DMS153 treated with DMSO at 0.1 percent for 48 hours (cell line): ENCODE data around the gene TTC7B.

Source experiments
- DNase-seq: peaks from one replicate; lab custom pipeline; 2025; ENCODE audit not compliant: unreplicated experiment; lab: John Stamatoyannopoulos, UW

The TTC7B gene

DNA sequence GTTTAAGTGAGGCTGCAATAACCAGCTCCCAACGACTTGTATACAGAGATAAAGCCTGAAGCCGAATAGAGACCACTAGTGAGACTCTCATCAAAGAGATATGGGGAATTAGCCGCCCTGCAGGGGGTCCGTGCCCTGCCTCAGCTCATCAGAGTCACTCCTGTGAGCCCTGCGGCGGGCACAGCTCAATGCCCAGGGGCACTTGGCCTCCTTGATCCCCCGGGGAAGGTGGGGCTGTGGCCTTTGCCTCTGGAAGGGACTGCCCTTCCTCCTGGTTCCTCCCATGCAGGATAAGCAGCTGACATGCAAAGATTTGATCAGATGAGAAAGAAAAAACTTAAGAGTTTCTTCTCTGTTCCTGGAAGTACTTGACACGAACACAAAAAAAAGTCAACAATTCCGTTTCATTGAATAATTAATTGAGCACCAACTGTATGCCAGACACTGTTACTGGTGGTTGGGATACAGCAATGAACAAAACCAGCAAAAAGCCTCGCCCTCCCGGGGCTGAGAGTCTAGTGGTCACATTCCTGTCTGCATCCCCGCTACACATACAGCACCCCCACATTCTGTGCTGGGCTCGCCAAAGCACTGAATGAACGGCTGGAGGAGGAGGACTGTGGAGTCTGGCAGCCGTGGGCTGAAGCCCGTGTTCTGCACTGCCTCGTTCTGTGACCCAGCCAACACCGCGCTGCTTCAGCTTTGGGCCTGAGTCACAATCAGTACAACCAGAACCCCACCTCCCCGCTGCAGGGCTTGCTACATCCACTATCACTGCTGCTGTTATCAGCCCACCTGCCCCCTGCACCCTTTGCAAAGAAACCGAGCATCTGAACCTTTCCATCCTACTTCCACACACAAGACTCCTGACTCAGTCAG is 10.3 kb downstream of the TTC7B start:
- DNase-seq: no peak

DNA sequence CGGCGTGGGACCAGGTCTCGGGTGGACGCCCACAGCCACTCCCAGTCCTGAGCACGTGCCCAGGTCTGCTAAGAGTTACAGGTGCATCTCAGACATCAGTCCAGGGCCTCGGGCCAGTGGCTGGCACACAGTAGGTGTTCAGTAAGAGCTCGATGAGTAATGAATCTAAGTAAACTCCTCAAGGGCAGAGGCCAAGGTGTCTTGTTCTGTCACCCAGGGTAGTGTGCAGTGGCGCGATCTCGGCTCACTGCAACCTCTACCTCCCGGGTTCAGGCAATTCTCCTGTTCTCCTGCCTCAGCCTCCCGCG is 11.2 kb downstream of the TTC7B start:
- no peak for DNase-seq

DNA sequence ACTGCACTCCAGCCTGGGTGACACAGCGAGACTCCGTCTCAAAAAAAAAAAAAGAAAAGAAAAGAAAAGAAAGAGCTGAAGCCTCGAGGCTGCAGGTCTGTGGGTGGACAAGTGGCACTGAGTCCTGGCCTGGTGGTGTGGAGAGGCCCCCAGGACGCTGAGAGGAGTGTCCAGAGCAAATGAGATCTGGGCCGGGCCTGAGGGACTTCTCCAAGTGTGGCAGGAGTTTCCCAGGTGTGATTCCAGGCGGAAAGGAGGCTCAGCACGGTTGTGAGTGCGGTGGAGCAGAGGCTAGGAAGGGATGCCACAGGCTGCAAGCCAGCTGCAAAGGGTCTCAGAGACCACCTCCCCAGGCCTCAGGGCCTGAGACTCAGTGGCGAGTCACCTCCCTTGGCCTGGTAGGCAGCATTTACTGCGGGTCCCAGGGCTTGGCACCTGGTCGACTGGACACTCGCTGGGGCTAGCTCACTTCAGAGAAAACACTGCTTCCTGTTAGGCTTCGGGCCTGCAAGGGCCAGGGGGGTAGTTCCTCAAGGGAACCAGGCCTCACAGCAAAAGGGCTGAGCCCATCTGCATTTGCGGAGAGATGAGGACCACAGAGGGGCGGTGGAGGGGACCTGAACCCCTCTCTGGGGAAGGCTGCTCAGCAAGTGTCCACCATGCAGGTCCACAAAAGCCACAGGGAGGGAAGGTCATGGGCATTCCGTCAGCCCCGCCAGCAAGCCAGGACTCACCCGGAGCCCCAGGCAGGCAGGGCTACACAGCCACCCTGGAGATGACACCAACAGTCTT is 11.7 kb downstream of the TTC7B start:
- no peak for DNase-seq

DNA sequence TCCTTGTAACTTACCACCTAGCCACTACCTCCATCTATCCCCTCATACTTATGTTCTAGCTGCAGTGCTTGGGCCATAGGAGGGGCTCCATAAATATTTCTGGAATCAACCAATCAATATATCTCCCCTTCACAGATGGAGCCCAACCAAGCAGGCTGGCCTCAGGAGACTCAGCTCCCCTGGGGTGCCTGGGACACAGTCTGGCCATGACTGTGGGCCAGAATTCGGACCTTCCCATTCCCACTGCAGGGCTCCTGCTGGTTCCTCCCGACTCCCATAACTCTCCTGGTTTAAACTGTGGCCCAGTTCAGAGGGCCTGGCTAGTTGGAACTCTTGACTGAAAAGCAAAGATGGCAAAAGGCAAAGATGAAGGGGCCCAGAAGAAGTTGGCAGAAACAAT is 13.0 kb downstream of the TTC7B start:
- DNase-seq: no peak

DNA sequence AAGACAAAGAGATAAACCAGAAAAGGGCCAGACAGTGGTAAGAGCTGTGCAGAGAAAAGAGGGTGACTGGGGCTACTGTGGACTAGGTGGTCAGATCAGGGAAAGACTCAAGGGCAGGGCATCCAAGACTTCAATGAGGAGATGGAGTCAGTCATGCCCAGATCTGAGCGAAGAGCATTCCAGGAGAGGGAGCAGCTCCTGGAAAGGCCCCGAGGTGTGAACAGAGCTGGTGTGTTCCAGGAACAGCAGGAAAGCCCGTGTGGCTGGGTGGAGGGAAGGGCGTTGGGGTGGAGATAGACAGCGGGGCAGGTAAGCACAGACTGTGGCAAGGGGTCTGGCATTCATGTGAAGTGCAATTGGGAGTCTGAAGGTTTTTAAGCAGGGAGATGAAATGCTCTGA is 16.8 kb downstream of the TTC7B start:
- no peak for DNase-seq

DNA sequence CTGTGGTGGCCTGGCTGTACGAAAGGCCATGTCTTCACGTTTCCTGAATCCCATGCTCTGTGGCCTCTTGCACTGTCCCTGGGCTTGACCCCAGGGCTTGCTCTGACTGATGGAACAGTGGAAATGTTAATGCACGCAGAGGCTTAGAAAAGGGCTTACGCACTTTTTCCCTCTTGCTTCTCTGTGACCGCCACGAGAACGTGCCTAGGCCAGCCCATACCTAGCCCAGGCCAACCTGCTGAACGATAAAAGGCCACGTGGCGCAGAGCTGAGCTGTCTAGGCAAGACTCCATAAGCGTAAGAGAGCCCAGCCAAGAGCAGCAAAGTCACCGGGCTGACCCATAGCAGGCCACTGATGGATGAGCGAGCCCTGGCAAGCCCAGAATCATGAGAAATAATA is 18.3 kb downstream of the TTC7B start:
- DNase-seq: no peak

DNA sequence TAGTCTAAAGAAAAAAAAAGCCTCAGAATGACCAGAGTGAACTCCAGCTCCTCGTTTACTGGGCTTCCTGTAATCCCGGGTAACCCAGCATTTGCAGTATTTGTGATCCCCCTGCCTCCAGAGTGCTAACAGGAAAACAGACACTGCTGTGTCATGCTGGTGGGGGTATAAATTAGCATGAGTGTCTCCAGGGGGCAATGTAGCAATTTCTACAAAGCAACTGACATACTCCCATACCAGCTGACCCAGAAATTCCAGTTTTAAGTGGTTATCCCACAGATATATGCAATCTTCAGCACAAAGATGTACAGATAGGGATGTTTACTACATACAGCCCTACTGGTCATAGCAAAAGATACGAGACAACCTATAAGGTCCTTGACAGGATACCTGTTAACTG is 18.8 kb downstream of the TTC7B start:
- DNase-seq: no peak

DNA sequence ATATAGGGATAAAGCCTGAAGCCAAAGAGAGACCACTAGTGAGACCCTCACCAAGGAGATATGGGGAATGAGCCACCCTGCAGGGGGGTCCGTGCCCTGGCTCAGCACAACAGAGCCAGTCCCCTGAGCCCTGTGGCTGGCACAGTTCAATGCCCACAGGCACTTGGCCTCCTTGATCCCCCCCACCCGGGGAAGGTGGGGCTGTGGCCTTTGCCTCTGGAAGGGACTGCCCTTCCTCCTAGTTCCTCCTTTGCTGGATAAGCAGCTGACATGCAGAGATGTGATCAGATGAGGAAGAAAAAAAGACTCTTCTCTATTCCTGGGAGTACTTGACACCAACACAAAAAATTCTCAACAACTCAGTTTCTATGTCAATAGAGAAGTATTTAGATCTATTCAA is 19.9 kb downstream of the TTC7B start:
- no peak for DNase-seq

DNA sequence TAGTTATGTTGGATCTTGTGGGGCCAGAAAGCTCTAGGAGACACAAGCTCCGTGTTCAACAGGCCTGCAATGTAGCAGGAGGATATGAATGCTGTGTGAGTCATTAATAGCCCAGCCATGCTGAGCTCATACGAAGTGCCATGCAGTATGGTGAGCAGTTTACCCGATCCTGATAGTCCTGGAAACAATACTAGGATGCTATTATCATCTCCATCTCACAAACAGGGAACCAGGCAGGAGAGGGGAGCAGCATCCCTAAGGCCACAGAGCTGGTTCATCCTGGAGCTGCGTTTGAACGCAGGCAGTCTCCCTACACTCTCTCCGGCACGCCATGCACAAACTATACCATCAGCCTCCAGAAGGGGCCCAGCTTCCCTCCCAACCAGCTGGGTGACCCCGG is 20.5 kb downstream of the TTC7B start:
- no peak for DNase-seq

DNA sequence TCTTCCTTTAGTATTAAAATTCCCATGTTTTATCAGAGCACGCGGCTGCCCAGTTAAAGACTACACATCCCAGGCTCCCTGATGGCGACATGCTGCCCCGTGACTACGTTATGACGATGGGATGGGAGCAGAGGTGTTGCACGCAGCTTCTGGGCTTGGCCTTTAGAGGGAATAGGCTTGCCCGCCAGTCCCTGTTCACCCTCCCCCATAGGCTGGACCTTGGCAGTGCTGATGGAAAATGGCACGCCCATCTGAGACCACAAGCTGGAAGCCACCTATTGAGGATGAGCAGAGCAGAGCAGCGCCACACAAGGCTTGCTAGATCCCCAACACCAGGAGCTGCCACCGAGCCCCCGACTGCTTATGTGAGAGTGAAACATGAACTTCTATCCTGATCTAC is 24.7 kb downstream of the TTC7B start:
- DNase-seq: no peak

DNA sequence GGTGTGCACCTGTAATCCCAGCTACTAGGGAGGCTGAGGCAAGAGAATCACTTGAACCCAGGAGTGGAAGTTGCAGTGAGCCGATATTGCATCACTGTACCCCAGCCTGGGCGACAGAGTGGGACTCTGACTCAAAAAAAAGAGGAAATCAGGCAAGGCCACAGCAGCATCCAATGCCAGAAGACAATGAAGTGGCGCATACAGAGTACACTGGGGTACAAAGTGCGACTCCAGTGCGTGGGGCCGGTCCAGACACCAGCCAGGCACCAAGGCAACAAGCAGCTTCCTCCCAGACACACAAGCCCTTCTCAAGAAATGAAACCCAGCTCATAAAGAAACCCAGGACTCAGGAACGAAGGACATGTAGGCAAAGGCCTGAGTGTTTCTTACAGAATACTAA is 28.2 kb downstream of the TTC7B start:
- DNase-seq: no peak

DNA sequence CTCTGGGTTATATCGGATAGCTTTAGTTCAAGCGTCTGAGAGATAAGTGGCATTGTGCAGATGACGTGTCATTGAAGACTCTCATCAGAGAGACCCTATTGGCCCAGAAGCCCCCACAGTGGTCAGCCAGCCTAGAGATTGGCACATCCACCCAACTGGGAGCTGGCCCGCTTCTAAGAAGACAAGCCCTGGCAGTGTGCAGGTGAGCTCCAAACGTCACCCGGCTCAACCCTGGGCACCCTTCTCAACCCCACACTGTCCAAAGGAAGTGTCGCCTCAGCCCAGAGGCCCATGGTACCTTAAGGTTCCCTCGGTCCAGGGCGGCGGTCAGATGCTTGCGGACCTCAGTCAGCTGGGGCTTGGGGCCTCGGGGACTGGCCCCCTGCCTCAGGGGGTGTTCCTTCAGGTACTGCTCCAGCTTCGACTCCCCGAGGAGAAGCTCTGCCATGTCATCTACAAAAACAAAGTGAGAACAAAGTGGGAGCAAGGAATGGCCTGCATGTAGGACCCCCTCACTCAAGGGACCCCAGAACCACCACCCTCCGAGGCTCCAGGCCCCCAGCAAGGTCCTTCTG is 30.3 kb downstream of the TTC7B start:
- no peak for DNase-seq

DNA sequence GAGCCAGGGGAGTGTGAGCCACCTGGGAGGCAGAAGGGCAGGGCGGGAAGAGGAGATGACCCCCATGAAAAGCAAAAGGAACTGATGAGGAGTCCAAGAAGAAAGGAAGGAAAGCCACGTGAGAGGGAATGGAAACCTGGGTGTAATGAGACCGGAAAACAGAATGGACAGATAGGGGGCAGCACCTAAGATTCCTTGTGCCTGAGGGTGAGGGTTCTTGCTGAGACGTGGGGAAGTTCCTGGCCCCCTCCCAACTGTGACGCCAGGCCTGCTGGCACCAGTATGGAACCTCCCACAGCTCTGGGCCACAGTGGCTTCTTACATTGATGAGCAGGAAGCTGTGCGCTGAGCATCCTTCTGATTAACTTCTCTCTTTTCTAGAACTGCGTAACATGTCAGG is 30.8 kb downstream of the TTC7B start:
- DNase-seq: no peak

DNA sequence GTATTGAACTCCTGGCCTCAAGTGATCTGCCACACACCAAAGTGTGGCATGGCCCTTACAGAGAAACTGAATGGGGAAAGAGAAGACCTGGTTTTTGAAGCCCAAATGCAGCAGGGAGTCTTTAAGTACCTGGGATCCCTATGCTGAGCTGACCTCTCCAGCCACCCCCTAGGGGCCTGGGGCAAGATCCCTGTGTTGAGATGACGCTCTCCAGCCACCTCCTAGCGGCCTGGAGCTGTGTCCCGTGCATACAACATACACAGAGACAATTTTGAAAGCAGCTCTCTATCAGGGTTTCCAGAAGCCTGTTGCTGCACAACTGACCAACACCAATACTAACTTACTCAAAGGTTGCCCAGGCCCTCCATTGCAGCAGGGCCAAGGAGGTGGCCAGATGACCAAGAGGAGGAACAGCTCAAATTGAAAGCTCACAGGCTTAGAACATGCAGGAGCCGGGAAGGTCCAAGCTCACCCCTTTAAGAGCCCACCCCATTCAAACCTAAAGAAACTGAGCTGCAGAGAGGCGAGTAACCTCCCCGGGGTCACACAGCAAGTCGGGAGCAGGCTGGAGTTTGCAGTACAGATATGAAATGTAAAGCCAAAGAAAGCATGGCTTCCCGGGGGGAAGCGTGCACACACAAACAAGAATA is 31.5 kb downstream of the TTC7B start:
- no peak for DNase-seq

DNA sequence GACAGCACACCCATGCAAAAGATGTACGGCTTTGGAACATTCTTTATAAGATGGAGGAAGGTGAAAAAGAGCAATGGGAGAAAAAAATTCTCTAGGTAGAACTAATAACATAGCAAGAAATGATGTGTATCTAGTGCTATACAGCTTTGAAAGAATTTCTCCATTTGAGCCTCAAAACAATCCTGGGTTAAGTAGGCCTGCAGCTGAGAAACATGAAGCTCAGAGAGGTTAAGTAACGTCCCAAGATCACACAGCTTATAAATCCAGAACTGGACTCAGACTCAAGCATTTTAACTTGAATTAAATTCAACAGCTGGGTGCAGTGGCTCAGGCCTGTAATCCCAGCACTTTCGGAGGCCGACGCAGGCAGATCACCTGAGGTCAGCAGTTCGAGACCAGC is 32.9 kb downstream of the TTC7B start:
- DNase-seq: no peak

DNA sequence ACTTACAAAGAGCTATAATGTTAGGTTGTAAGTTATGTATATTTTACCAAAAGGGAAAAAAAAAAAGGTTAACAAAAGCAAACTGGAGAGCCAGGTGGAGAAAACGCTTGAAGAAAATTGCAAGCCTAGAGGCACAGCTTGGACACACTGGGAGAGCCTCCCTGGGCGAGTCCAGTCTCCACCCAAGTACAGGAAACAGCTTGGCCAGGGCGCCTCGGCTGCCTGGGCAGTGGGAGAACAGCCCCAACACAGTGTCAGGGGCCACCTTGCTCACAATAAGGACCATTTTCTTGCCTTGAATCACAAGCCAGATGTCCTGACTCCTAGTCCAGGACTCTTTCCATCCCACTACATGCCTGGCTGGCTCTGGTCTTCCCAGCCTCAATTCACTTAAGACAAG is 33.3 kb downstream of the TTC7B start:
- no peak for DNase-seq

DNA sequence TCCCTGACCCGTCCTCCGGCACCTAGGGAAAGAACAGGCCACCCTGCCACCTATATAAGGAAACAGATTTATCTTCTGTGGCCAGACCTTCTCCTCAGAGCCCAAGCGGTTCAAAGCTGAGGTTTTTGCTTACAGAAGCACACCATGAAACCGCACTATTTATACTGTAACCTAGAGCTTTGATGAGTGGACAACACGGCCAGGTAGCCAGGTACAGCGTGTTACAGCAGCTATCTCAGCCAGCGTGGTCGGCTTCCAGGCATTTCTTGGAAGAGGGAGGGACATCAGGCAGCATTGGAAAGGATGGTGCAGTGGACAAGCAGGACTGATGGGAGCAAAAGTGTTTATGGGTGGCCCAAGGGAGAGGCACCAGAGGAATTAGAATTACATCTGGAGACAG is 34.4 kb downstream of the TTC7B start:
- no peak for DNase-seq

DNA sequence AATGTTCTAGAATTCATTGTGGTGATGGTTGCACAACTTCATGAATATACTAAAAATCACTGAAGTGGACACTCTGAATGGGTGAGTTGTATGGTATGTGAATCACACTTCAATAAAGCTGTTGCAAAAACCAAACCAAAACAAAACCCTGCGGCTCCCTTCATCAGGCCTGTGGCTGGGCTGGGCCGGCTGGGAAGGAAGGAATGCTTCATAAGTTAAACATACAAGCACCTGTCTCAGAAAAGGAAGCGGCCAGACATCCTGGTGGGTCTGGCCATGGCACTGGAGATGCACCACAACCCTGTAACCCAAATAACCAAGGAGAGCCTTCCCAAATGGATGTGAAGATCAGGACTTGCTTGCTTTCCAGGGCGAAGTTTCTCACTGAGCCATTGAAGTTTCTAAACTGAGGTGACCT is 34.9 kb downstream of the TTC7B start:
- no peak for DNase-seq

DNA sequence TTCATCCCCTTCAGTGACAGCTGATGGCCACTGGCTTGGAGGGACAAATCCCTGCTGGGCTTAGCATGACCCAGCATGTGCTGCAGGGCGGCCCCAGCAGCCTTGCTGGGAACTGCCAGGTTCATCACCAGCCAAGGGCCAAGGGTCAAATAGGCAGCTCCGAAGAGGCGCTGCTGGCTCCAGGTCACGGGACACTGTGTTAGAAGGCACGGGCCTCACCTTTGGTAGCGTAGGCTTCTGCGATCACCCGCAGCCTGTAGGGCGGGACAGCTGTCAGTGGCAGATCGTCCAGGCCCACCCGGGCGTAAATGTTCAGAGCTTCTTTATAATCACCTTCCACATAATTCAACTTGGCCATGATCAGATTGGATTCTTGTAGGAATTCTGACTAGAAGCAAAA is 35.7 kb downstream of the TTC7B start:
- DNase-seq: no peak

DNA sequence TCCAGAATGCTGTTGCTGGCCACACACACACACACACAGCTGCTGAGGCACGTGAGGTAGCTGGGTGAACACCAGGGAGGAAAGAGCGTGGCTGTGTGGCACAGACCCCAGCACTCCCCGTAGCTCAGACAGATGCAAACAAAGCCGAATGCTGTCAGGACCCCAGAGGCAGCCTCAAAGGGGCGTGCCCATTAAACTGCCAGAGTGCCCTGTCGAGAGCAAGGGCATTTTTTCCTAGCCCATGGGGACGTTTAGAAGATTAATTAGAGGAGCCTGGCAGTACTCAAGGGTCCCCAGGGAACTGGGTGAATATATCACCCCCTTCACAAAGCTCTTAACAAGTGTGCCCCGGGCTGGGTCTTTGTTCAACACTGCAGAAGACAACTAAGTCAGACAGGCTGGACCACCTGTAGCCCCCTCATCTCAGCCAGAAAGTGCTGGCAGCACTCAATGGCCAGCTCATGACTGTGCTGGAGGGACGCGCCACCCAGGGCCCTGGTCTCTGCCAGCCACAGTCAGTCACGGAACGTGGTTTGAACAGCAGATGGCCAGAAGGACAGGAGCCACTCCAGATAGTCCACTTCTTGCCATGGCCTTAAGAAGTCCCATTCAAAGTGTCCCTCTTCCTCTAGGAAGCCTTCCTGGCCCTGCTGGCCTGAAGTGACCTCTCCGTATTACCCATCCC is 37.5 kb downstream of the TTC7B start:
- no peak for DNase-seq

DNA sequence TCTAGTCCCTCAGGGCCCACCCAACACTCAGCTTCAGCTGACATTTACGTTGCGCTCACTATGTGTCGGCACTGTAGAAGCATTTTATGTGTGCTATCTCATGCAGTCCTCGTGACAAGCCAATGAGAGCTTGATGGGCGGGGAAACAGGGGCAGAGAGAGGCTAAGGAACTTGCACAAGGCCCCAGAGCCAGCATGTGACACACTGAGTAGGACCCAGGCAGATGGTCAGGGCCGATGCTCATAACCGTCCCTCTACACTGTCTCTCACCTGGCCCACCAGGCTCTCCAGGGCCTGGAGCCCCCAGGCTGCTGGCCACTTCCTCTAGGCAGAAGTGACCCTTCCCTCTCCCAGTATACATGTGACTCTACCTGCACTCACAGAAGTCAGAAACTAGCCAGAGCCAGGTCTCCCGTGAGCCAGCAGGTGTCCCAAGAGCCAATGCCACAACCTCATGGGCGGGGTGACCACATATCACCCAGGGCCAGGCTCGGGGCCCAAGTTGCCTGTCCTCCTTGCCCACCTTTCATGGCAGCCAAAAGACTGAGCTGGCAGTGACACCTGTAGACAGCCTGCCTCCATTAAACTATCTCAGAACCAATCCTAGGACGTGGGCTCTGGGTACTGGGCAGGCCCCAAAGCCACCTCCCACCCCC is 38.3 kb downstream of the TTC7B start:
- DNase-seq: no peak
